RKO (cell line): ENCODE measurements around the gene GGCT.
"Not testable (repeated sequence)": the region's sequence is repeated elsewhere in the genome, so short reads cannot be mapped to it uniquely, and the experiment has no call there.

ENCODE experiments used
- DNase-seq: peaks from one replicate; pipeline ENCODE4 v3.0.0-alpha.2; 2016; ENCODE audit warnings: low spot score

GGCT gene

GRCh38 chr7:30504301-30505173 is at the start of gene GGCT:
Gene GGCT, minus strand, starts transcription at chr7:30504829. Its CDS starts 120 bp downstream, at chr7:30504709.
- peak; percentile 99 for DNase-seq

- DNase-seq = no peak
Observed at GRCh38 chr7:30553546-30553945, 48.9 kb upstream of the GGCT start.

GRCh38 chr7:30553141-30553540 is 48.5 kb upstream of the GGCT start:
- DNase-seq = no peak

GRCh38 chr7:30552330-30552729 is 47.7 kb upstream of the GGCT start:
- no peak for DNase-seq

- DNase-seq = no peak
Observed at GRCh38 chr7:30549931-30550493, 45.4 kb upstream of the GGCT start.

GRCh38 chr7:30548845-30549244 is 44.2 kb upstream of the GGCT start:
- peak; percentile 75 for DNase-seq

GRCh38 chr7:30546596-30546995 is 42.0 kb upstream of the GGCT start:
- DNase-seq = no peak

GRCh38 chr7:30545791-30546555 is 41.3 kb upstream of the GGCT start:
- DNase-seq = no peak

GRCh38 chr7:30543813-30544525 is 39.3 kb upstream of the GGCT start:
- no peak for DNase-seq

GRCh38 chr7:30543115-30543514 is 38.5 kb upstream of the GGCT start:
- DNase-seq = not testable (repeated sequence)

GRCh38 chr7:30533886-30534285 is 29.3 kb upstream of the GGCT start:
- no peak for DNase-seq

GRCh38 chr7:30531286-30531685 is 26.7 kb upstream of the GGCT start:
- peak; percentile 79 for DNase-seq

GRCh38 chr7:30530373-30530772 is 25.7 kb upstream of the GGCT start:
- no peak for DNase-seq

GRCh38 chr7:30528779-30529178 is 24.1 kb upstream of the GGCT start:
- no peak for DNase-seq

- DNase-seq = not testable (repeated sequence)
Observed at GRCh38 chr7:30527297-30527696, 22.7 kb upstream of the GGCT start.

GRCh38 chr7:30526163-30526562 is 21.5 kb upstream of the GGCT start:
- DNase-seq = no peak

GRCh38 chr7:30525429-30525828 is 20.8 kb upstream of the GGCT start:
- DNase-seq = no peak

GRCh38 chr7:30524545-30524944 is 19.9 kb upstream of the GGCT start:
- DNase-seq = no peak

GRCh38 chr7:30523466-30523865 is 18.8 kb upstream of the GGCT start:
- no peak for DNase-seq

- no peak for DNase-seq
Observed at GRCh38 chr7:30522159-30522558, 17.5 kb upstream of the GGCT start.

GRCh38 chr7:30521532-30521931 is 16.9 kb upstream of the GGCT start:
- DNase-seq = no peak

- DNase-seq = no peak
Observed at GRCh38 chr7:30519122-30519521, 14.5 kb upstream of the GGCT start.
